Activated effector memory CD4-positive, alpha-beta T cell treated with anti-CD3 and anti-CD28 coated beads, Interleukin-2, amount 50 U/mL, for 16 hours (primary cell): ENCODE results near the gene FAM184B.
"Not testable (repeated sequence)": the region's sequence is repeated elsewhere in the genome, so short reads cannot be mapped to it uniquely, and the experiment has no call there.

Experiments used
- DNase-seq: peaks from one replicate; pipeline ENCODE4 v3.0.0-alpha.2; 2020

FAM184B gene

GRCh38 chr4:17680559-17681280, 100.7 kb downstream of the FAM184B start:
- DNase-seq, result no peak

- no peak for DNase-seq
Measured at GRCh38 chr4:17670423-17670822, 111.0 kb downstream of the FAM184B start.

- DNase-seq, result no peak
Measured at GRCh38 chr4:17667653-17668201, 113.7 kb downstream of the FAM184B start.

- DNase-seq, result no peak
Measured at GRCh38 chr4:17667253-17667652, 114.2 kb downstream of the FAM184B start.

- DNase-seq, result no peak
Measured at GRCh38 chr4:17665852-17666251, 115.6 kb downstream of the FAM184B start.

GRCh38 chr4:17665346-17665745, 116.1 kb downstream of the FAM184B start:
- no peak for DNase-seq

GRCh38 chr4:17664755-17665154, 116.7 kb downstream of the FAM184B start:
- DNase-seq, result no peak

GRCh38 chr4:17662694-17663093, 118.7 kb downstream of the FAM184B start:
- DNase-seq, result no peak

- DNase-seq, result not testable (repeated sequence)
Measured at GRCh38 chr4:17659196-17659595, 122.2 kb downstream of the FAM184B start.

- no peak for DNase-seq
Measured at GRCh38 chr4:17657849-17658248, 123.6 kb downstream of the FAM184B start.

GRCh38 chr4:17657090-17657489, 124.3 kb downstream of the FAM184B start:
- DNase-seq, result no peak

- no peak for DNase-seq
Measured at GRCh38 chr4:17654701-17655100, 126.7 kb downstream of the FAM184B start.

- no peak for DNase-seq
Measured at GRCh38 chr4:17650406-17650805, 131.0 kb downstream of the FAM184B start.

GRCh38 chr4:17647927-17648326, 133.5 kb downstream of the FAM184B start:
- no peak for DNase-seq

- DNase-seq, result no peak
Measured at GRCh38 chr4:17647176-17647806, 134.1 kb downstream of the FAM184B start.

- no peak for DNase-seq
Measured at GRCh38 chr4:17646693-17647092, 134.7 kb downstream of the FAM184B start.

- no peak for DNase-seq
Measured at GRCh38 chr4:17642398-17642783, 139.0 kb downstream of the FAM184B start.

GRCh38 chr4:17639136-17639535, 142.3 kb downstream of the FAM184B start:
- DNase-seq, result no peak

- DNase-seq, result peak; percentile 90
Measured at GRCh38 chr4:17636696-17637622, 144.5 kb downstream of the FAM184B start.

GRCh38 chr4:17636341-17636695, 145.1 kb downstream of the FAM184B start:
- DNase-seq, result no peak

- no peak for DNase-seq
Measured at GRCh38 chr4:17635056-17635455, 146.4 kb downstream of the FAM184B start.

GRCh38 chr4:17633600-17633999, 147.8 kb downstream of the FAM184B start:
- no peak for DNase-seq

GRCh38 chr4:17630228-17630627, 151.2 kb downstream of the FAM184B start:
- DNase-seq, result no peak
